Measurements from ENCODE around the gene GALNS. TPM values are rescaled to one million over a fixed set of nuclear protein-coding genes. Genes with fewer than 3 reads are reported as not detected.

Gene GALNS
- polyA plus RNA-seq, 1 donor from 2014 or later: 19.4 TPM

- no peak for TF ChIP-seq TAF1 (IDR thresholded peaks at IDR 0.05; ENCODE audit: low read depth)
- TF ChIP-seq POLR2AphosphoS5 (IDR thresholded peaks at IDR 0.05): no peak
- TF ChIP-seq MXI1 (conservative IDR thresholded peaks at IDR 0.05; ENCODE audit: poor library complexity, severe bottlenecking): no peak
- no peak for TF ChIP-seq CTCF (IDR thresholded peaks at IDR 0.05; ENCODE audit: poor library complexity, severe bottlenecking)
- no peak for TF ChIP-seq SMC3 (conservative IDR thresholded peaks at IDR 0.05; ENCODE audit: poor library complexity)
- TF ChIP-seq REST (IDR thresholded peaks at IDR 0.05; ENCODE audit: borderline replicate concordance): no peak
- TF ChIP-seq RAD21 (conservative IDR thresholded peaks at IDR 0.05): no peak
- no peak for TF ChIP-seq EZH2 (IDR thresholded peaks at IDR 0.05; ENCODE audit: borderline replicate concordance, insufficient read depth, low read length, poor library complexity, severe bottlenecking)
- TF ChIP-seq EP300 (conservative IDR thresholded peaks at IDR 0.05; ENCODE audit: poor library complexity, severe bottlenecking): no peak
- Histone ChIP-seq H3K9me2 (ENCODE audit: insufficient read depth, low read length) (no peaks in the 10 kb centered on the region), H3K9ac (ENCODE audit: low read length) (no peak overlapping the region), H4K20me1 (ENCODE audit: insufficient read depth) (no peaks in the 10 kb centered on the region), H3K9me3 (ENCODE audit: low read length) (no peaks in the 10 kb centered on the region), H3F3A (ENCODE audit: insufficient read depth, low read length, poor library complexity, severe bottlenecking) (no peaks in the 10 kb centered on the region), H3K27me3 (ENCODE audit: insufficient read depth, low read depth, low read length) (no peaks in the 10 kb centered on the region), H2AFZ (ENCODE audit: low read depth, low read length) (no peak overlapping the region), H3K36me3 (ENCODE audit: insufficient read depth, low read length) (no peaks in the 10 kb centered on the region), H3K4me2 (ENCODE audit: low read length) (no peak overlapping the region), H3K27ac (ENCODE audit: low read length) (no peak overlapping the region), H3K79me2 (replicated peaks; ENCODE audit: insufficient read depth, low read length) (no peaks in the 10 kb centered on the region), H3K4me3 (ENCODE audit: low read length) (no peak overlapping the region)
These were observed 5.1 kb downstream of the GALNS start for GRCh38 chr16:88851616-88852015.

- Histone ChIP-seq H3K27me3 (ENCODE audit: insufficient read depth, low read depth, low read length) (no peaks in the 10 kb centered on the region), H3K4me3 (ENCODE audit: low read length) (no peak overlapping the region), H4K20me1 (ENCODE audit: insufficient read depth) (no peaks in the 10 kb centered on the region), H3K79me2 (replicated peaks; ENCODE audit: insufficient read depth, low read length) (no peaks in the 10 kb centered on the region), H3K36me3 (ENCODE audit: insufficient read depth, low read length) (no peaks in the 10 kb centered on the region), H2AFZ (ENCODE audit: low read depth, low read length) (no peak overlapping the region), H3K9me2 (ENCODE audit: insufficient read depth, low read length) (no peaks in the 10 kb centered on the region), H3K9me3 (ENCODE audit: low read length) (no peaks in the 10 kb centered on the region), H3K27ac (ENCODE audit: low read length) (no peak overlapping the region), H3K9ac (ENCODE audit: low read length) (no peak overlapping the region), H3F3A (ENCODE audit: insufficient read depth, low read length, poor library complexity, severe bottlenecking) (no peaks in the 10 kb centered on the region), H3K4me2 (ENCODE audit: low read length) (no peak overlapping the region)
- no peak for TF ChIP-seq MXI1 (conservative IDR thresholded peaks at IDR 0.05; ENCODE audit: poor library complexity, severe bottlenecking)
These were observed 6.1 kb downstream of the GALNS start for GRCh38 chr16:88850531-88851199.
